ENCODE results near the gene PSME3IP1. TPM values are rescaled to one million over a fixed set of nuclear protein-coding genes. Genes with fewer than 3 reads are reported as not detected.

PSME3IP1 gene
- total and polyA plus RNA-seq, 8 donors = 27.9 to 63.3 (median 32.7) TPM

- Histone ChIP-seq H3K27me3 (no peaks in the 10 kb centered on the region), H3K27ac (no peak overlapping the region), H3K4me1 (no peaks in the 10 kb centered on the region), H3K4me3 (no peak overlapping the region), H3K9me3 (no peaks in the 10 kb centered on the region), H3K36me3 (no peaks in the 10 kb centered on the region)
- ATAC-seq = no peak
- TF ChIP-seq CTCF (IDR thresholded peaks at IDR 0.05) = no peak
- DNase-seq = peak in 1 of 6 donors; percentile 12
- 87 to 93% methylated on average over 2 of the region's 2 CpGs for WGBS, 2 donors
- intact Hi-C loops (cut with DNase I) = no loop called here
- no peak for FAIRE-seq
Measured at GRCh38 chr16:57144027-57144426, 41.8 kb downstream of the PSME3IP1 start.

GRCh38 chr16:57143149-57143921 is 42.5 kb downstream of the PSME3IP1 start:
- FAIRE-seq = no peak
- no peak for ATAC-seq
- no peaks in the 10 kb centered on the region for H3K36me3 ChIP-seq
- no peaks in the 10 kb centered on the region for H3K9me3 ChIP-seq
- WGBS, 2 donors = 80 to 86% methylated on average over 14 of the region's 14 CpGs
- DNase-seq = peak in 1 of 6 donors; percentile 49
- H3K4me3 ChIP-seq = no peak overlapping the region
- H3K27ac ChIP-seq = no peak overlapping the region
- no peaks in the 10 kb centered on the region for H3K4me1 ChIP-seq
- no peaks in the 10 kb centered on the region for H3K27me3 ChIP-seq
- TF ChIP-seq CTCF (IDR thresholded peaks at IDR 0.05) = no peak
- intact Hi-C loops (cut with DNase I) = no loop called here

GRCh38 chr16:57141822-57142631 is 43.8 kb downstream of the PSME3IP1 start:
- intact Hi-C loops (cut with DNase I) = no loop called here
- FAIRE-seq (no peak), ATAC-seq (no peak), DNase-seq (peak in 1 of 6 donors; percentile 22)
- Histone ChIP-seq H3K4me3 (no peak overlapping the region), H3K4me1 (no peaks in the 10 kb centered on the region), H3K9me3 (no peaks in the 10 kb centered on the region), H3K36me3 (no peaks in the 10 kb centered on the region), H3K27ac (no peak overlapping the region), H3K27me3 (no peaks in the 10 kb centered on the region)
- WGBS, 2 donors = 82 to 83% methylated on average over 15 to 16 of the region's 16 CpGs
- no peak for TF ChIP-seq CTCF (IDR thresholded peaks at IDR 0.05)

GRCh38 chr16:57140931-57141668 is 44.7 kb downstream of the PSME3IP1 start:
- no peak overlapping the region for H3K27ac ChIP-seq
- H3K4me3 ChIP-seq = no peak overlapping the region
- DNase-seq (peak in 1 of 6 donors; percentile 38), ATAC-seq (no peak), FAIRE-seq (no peak)
- intact Hi-C loops (cut with DNase I) = no loop called here
- 87 to 95% methylated on average over 6 to 7 of the region's 7 CpGs for WGBS, 2 donors
- no peak for TF ChIP-seq CTCF (IDR thresholded peaks at IDR 0.05)
- H3K36me3 ChIP-seq = no peaks in the 10 kb centered on the region
- H3K27me3 ChIP-seq = no peaks in the 10 kb centered on the region
- no peaks in the 10 kb centered on the region for H3K4me1 ChIP-seq
- no peaks in the 10 kb centered on the region for H3K9me3 ChIP-seq
